HL-60 (cell line): ENCODE measurements around the gene MEF2B.

Source experiments
- CTCF ChIP-seq: IDR thresholded peaks from one replicate; pipeline ENCODE4 v1.5.1; 2011; ENCODE audit warnings: low read length, control low read depth, inconsistent platforms; ENCODE audit not compliant: insufficient read depth
- GABPA ChIP-seq: IDR thresholded peaks from 2 replicates; pipeline ENCODE4 v1.6.1; 2012; ENCODE audit warnings: low read depth
- POLR2AphosphoS5 ChIP-seq: IDR thresholded peaks from 2 replicates; pipeline ENCODE4 v1.6.1; 2012; ENCODE audit warnings: low read depth

DNA sequence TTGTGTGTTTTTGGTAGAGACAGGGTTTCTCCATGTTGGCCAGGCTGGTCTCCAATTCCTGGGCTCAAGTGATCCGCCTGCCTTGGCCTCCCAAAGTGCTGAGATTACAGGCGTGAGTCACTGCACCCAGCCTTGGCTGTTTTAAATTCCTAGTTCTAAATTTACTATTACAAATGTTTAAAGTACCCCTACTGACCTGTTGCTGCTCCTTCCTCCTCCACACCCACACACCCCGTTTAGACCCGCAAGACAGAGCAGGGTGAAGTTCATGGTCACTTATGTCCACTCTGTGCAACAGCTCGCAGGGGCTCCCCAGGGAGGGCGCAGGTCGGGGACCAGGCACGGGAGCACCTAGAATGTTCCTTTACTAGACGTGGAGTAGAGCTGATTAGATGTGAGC lies 60.5 kb downstream of the MEF2B start:
- TF ChIP-seq CTCF, result no peak
- no peak for TF ChIP-seq POLR2AphosphoS5
- TF ChIP-seq GABPA, result no peak
